Skeletal muscle tissue (tissue), 4 donors: ENCODE measurements around the gene INPPL1. TPM values are rescaled to one million over a fixed set of nuclear protein-coding genes. Genes with fewer than 3 reads are reported as not detected.
"Not testable (repeated sequence)": the region's sequence is repeated elsewhere in the genome, so short reads cannot be mapped to it uniquely, and the experiment has no call there.

Experiments
- H3K27ac ChIP-seq: one replicate; pipeline ENCODE4 v1.7.0; 2013; ENCODE audit warnings: mild to moderate bottlenecking, low read depth, low read length, inconsistent platforms
- H3K27me3 ChIP-seq, 3 donors: one replicate each; pipeline ENCODE4 v1.7.0; 2013; ENCODE audit warnings: low read length in 3 of 3; ENCODE audit not compliant: control insufficient read depth in 3 of 3, insufficient read depth in 3 of 3
- H3K36me3 ChIP-seq, 3 donors: one replicate each; pipeline ENCODE4 v1.7.0; 2013; ENCODE audit warnings: low read length in 3 of 3; ENCODE audit not compliant: control insufficient read depth in 3 of 3, insufficient read depth in 3 of 3
- H3K4me1 ChIP-seq, 3 donors: one replicate each; pipeline ENCODE4 v1.7.0; 2013; ENCODE audit warnings: low read length in 3 of 3, mild to moderate bottlenecking in 3 of 3; ENCODE audit not compliant: control insufficient read depth in 3 of 3, insufficient read depth in 3 of 3
- H3K4me3 ChIP-seq, 3 donors: one replicate each; pipeline ENCODE4 v1.7.0; 2013; ENCODE audit warnings: low read length in 3 of 3
- H3K9ac ChIP-seq, 3 donors: one replicate each; pipeline ENCODE4 v1.7.0; 2013; ENCODE audit warnings: low read length in 3 of 3, mild to moderate bottlenecking in 3 of 3, moderate library complexity in 2 of 3, low read depth in 1 of 3
- H3K9me3 ChIP-seq, 3 donors: one replicate each; pipeline ENCODE4 v1.7.0; 2013; ENCODE audit warnings: low read length in 3 of 3; ENCODE audit not compliant: control insufficient read depth in 3 of 3
- total RNA-seq: library from RNA; depleted of rRNA; stranded (reverse); fragments of >200 nt; gene quantifications from one replicate; pipeline ENCODE4 v1.2.3, GENCODE V29; 2014
- donor health status: Osteomylitis.

INPPL1 gene
- total RNA-seq, 1 donor from 2014 or later = 50.6 TPM

GRCh38 chr11:72254299-72254993 is 29.9 kb downstream of the INPPL1 start:
- H3K27me3 ChIP-seq = peaks cover 11 to 27% (median 14%) of the 10 kb centered on the region in 3 donors
- H3K4me3 ChIP-seq = no peak overlapping the region
- H3K27ac ChIP-seq = no peak overlapping the region
- no peaks in the 10 kb centered on the region for H3K36me3 ChIP-seq
- H3K9ac ChIP-seq = no peak overlapping the region
- no peaks in the 10 kb centered on the region for H3K4me1 ChIP-seq
- H3K9me3 ChIP-seq = peaks cover 0 to 2% (median 0%) of the 10 kb centered on the region in 3 donors

GRCh38 chr11:72257570-72257969 is 33.0 kb downstream of the INPPL1 start:
- Histone ChIP-seq H3K9ac (no peak overlapping the region), H3K27ac (no peak overlapping the region), H3K4me3 (no peak overlapping the region), H3K4me1 (no peaks in the 10 kb centered on the region), H3K9me3 (peaks cover 0 to 2% (median 0%) of the 10 kb centered on the region in 3 donors), H3K36me3 (no peaks in the 10 kb centered on the region), H3K27me3 (peaks cover 3 to 8% (median 5%) of the 10 kb centered on the region in 3 donors)

GRCh38 chr11:72259490-72259889 is 34.9 kb downstream of the INPPL1 start:
- no peaks in the 10 kb centered on the region for H3K4me1 ChIP-seq
- no peak overlapping the region for H3K4me3 ChIP-seq
- no peak overlapping the region for H3K9ac ChIP-seq
- H3K27me3 ChIP-seq = peaks cover 0 to 4% (median 3%) of the 10 kb centered on the region in 3 donors
- H3K9me3 ChIP-seq = no peaks in the 10 kb centered on the region
- H3K27ac ChIP-seq = no peak overlapping the region
- no peaks in the 10 kb centered on the region for H3K36me3 ChIP-seq

- no peaks in the 10 kb centered on the region for H3K4me1 ChIP-seq
- no peak overlapping the region for H3K4me3 ChIP-seq
- H3K27ac ChIP-seq = no peak overlapping the region
- peaks cover 0 to 4% (median 0%) of the 10 kb centered on the region in 3 donors for H3K27me3 ChIP-seq
- H3K9ac ChIP-seq = no peak overlapping the region
- no peaks in the 10 kb centered on the region for H3K9me3 ChIP-seq
- no peaks in the 10 kb centered on the region for H3K36me3 ChIP-seq
Observed at GRCh38 chr11:72260574-72260973, 36.0 kb downstream of the INPPL1 start.

- no peak overlapping the region for H3K9ac ChIP-seq
- peaks cover 0 to 4% (median 0%) of the 10 kb centered on the region in 3 donors for H3K27me3 ChIP-seq
Observed at GRCh38 chr11:72263361-72263760, 38.8 kb downstream of the INPPL1 start.

GRCh38 chr11:72265951-72266350 is 41.4 kb downstream of the INPPL1 start:
- Histone ChIP-seq H3K9ac (no peak overlapping the region), H3K4me3 (no peak overlapping the region), H3K9me3 (no peaks in the 10 kb centered on the region), H3K4me1 (no peaks in the 10 kb centered on the region), H3K27ac (no peak overlapping the region), H3K36me3 (no peaks in the 10 kb centered on the region), H3K27me3 (no peaks in the 10 kb centered on the region)

More at GRCh38 chr11:72263361-72263760, 38.8 kb downstream of the INPPL1 start:
- Histone ChIP-seq H3K4me1 (no peaks in the 10 kb centered on the region), H3K36me3 (no peaks in the 10 kb centered on the region), H3K9me3 (no peaks in the 10 kb centered on the region), H3K4me3 (no peak overlapping the region), H3K27ac (no peak overlapping the region)

GRCh38 chr11:72266960-72267359 is 42.4 kb downstream of the INPPL1 start:
- not testable (repeated sequence) for H3K9ac ChIP-seq, H3K4me3 ChIP-seq, H3K27ac ChIP-seq, H3K9me3 ChIP-seq, H3K4me1 ChIP-seq, H3K27me3 ChIP-seq, H3K36me3 ChIP-seq

- Histone ChIP-seq H3K9me3 (no peaks in the 10 kb centered on the region), H3K27me3 (no peaks in the 10 kb centered on the region), H3K4me3 (no peak overlapping the region), H3K36me3 (no peaks in the 10 kb centered on the region), H3K4me1 (no peaks in the 10 kb centered on the region), H3K27ac (no peak overlapping the region), H3K9ac (no peak overlapping the region)
Observed at GRCh38 chr11:72267956-72268617, 43.5 kb downstream of the INPPL1 start.

- Histone ChIP-seq H3K9ac (no peak overlapping the region), H3K9me3 (no peaks in the 10 kb centered on the region), H3K27ac (no peak overlapping the region), H3K36me3 (no peaks in the 10 kb centered on the region), H3K4me1 (no peaks in the 10 kb centered on the region), H3K27me3 (no peaks in the 10 kb centered on the region), H3K4me3 (no peak overlapping the region)
Observed at GRCh38 chr11:72271980-72272379, 47.4 kb downstream of the INPPL1 start.

GRCh38 chr11:72274435-72274834 is 49.9 kb downstream of the INPPL1 start:
- no peak overlapping the region for H3K9ac ChIP-seq
- H3K27me3 ChIP-seq = no peaks in the 10 kb centered on the region
- H3K9me3 ChIP-seq = no peaks in the 10 kb centered on the region
- H3K4me1 ChIP-seq = no peaks in the 10 kb centered on the region
- no peaks in the 10 kb centered on the region for H3K36me3 ChIP-seq
- no peak overlapping the region for H3K4me3 ChIP-seq
- H3K27ac ChIP-seq = no peak overlapping the region
